ENCODE results near the gene DDX10. TPM values are rescaled to one million over a fixed set of nuclear protein-coding genes. Genes with fewer than 3 reads are reported as not detected.

The DDX10 gene
- total RNA-seq, 1 experiment from 2014 or later = 72.2 TPM

- Histone ChIP-seq H3K4me3 (ENCODE audit: low read depth, low read length, poor library complexity, severe bottlenecking) (no peak overlapping the region), H3K27me3 (replicated peaks; ENCODE audit: insufficient read depth, low read depth, low read length, poor library complexity) (no peaks in the 10 kb centered on the region), H3K9me3 (ENCODE audit: low read depth, low read length, poor library complexity, severe bottlenecking) (no peaks in the 10 kb centered on the region), H3K4me1 (ENCODE audit: insufficient read depth, low read length, poor library complexity, severe bottlenecking) (peaks cover 5% of the 10 kb centered on the region), H3K27ac (ENCODE audit: low read depth, low read length, poor library complexity, severe bottlenecking) (no peak overlapping the region), H3K36me3 (ENCODE audit: insufficient read depth, low read length, poor library complexity, severe bottlenecking) (no peaks in the 10 kb centered on the region)
- ChIA-PET CTCF (no interaction called here), POLR2A (ENCODE audit: low non-redundant PET) (no interaction called here)
- intact Hi-C loops (cut with micrococcal nuclease; ENCODE audit: unreplicated experiment) = no loop called here
- BruUV-seq (replicated peaks) = no TSS peak
- DNase-seq (ENCODE audit: low spot score) = no peak
- TF ChIP-seq CTCF (conservative IDR thresholded peaks at IDR 0.05; ENCODE audit: low read depth, low read length) = no peak
- TF ChIP-seq EZH2 (IDR thresholded peaks at IDR 0.05; ENCODE audit: borderline replicate concordance, low read depth, low read length, poor library complexity, severe bottlenecking) = no peak
Observed at GRCh38 chr11:108793611-108794010, 128.7 kb downstream of the DDX10 start.

GRCh38 chr11:108796551-108796950, 131.7 kb downstream of the DDX10 start:
- no TSS peak for BruUV-seq (replicated peaks)
- ChIA-PET POLR2A (ENCODE audit: low non-redundant PET) (no interaction called here), CTCF (no interaction called here)
- no peaks in the 10 kb centered on the region for H3K4me1 ChIP-seq (ENCODE audit: insufficient read depth, low read length, poor library complexity, severe bottlenecking)
- H3K27me3 ChIP-seq (replicated peaks; ENCODE audit: insufficient read depth, low read depth, low read length, poor library complexity) = no peaks in the 10 kb centered on the region
- H3K4me3 ChIP-seq (ENCODE audit: low read depth, low read length, poor library complexity, severe bottlenecking) = no peak overlapping the region
- intact Hi-C loops (cut with micrococcal nuclease; ENCODE audit: unreplicated experiment) = no loop called here
- no peaks in the 10 kb centered on the region for H3K9me3 ChIP-seq (ENCODE audit: low read depth, low read length, poor library complexity, severe bottlenecking)
- no peaks in the 10 kb centered on the region for H3K36me3 ChIP-seq (ENCODE audit: insufficient read depth, low read length, poor library complexity, severe bottlenecking)
- H3K27ac ChIP-seq (ENCODE audit: low read depth, low read length, poor library complexity, severe bottlenecking) = no peak overlapping the region
- TF ChIP-seq CTCF (conservative IDR thresholded peaks at IDR 0.05; ENCODE audit: low read depth, low read length) = no peak
- TF ChIP-seq EZH2 (IDR thresholded peaks at IDR 0.05; ENCODE audit: borderline replicate concordance, low read depth, low read length, poor library complexity, severe bottlenecking) = no peak
- DNase-seq (ENCODE audit: low spot score) = no peak

GRCh38 chr11:108797578-108798100, 132.8 kb downstream of the DDX10 start:
- CTCF ChIA-PET = no interaction called here
- no peaks in the 10 kb centered on the region for H3K9me3 ChIP-seq (ENCODE audit: low read depth, low read length, poor library complexity, severe bottlenecking)
- no peak for DNase-seq (ENCODE audit: low spot score)

More at GRCh38 chr11:108797578-108798100, 132.8 kb downstream of the DDX10 start:
- Histone ChIP-seq H3K4me3 (ENCODE audit: low read depth, low read length, poor library complexity, severe bottlenecking) (no peak overlapping the region), H3K27me3 (replicated peaks; ENCODE audit: insufficient read depth, low read depth, low read length, poor library complexity) (no peaks in the 10 kb centered on the region), H3K27ac (ENCODE audit: low read depth, low read length, poor library complexity, severe bottlenecking) (no peak overlapping the region), H3K36me3 (ENCODE audit: insufficient read depth, low read length, poor library complexity, severe bottlenecking) (no peaks in the 10 kb centered on the region), H3K4me1 (ENCODE audit: insufficient read depth, low read length, poor library complexity, severe bottlenecking) (no peaks in the 10 kb centered on the region)
- POLR2A ChIA-PET (ENCODE audit: low non-redundant PET) = no interaction called here
- BruUV-seq (replicated peaks) = no TSS peak
- intact Hi-C loops (cut with micrococcal nuclease; ENCODE audit: unreplicated experiment) = no loop called here
- no peak for TF ChIP-seq CTCF (conservative IDR thresholded peaks at IDR 0.05; ENCODE audit: low read depth, low read length)
- no peak for TF ChIP-seq EZH2 (IDR thresholded peaks at IDR 0.05; ENCODE audit: borderline replicate concordance, low read depth, low read length, poor library complexity, severe bottlenecking)

All from A673 (cell line).